ENCODE data around the gene NCAPD2. TPM values are rescaled to one million over a fixed set of nuclear protein-coding genes. Genes with fewer than 3 reads are reported as not detected.

NCAPD2 gene
- total and polyA plus RNA-seq, 2 of the 4 experiments (the other 2 are of a cell fraction): 35.6 to 57.9 TPM

- Histone ChIP-seq H3K27ac (ENCODE audit: insufficient read depth, low read length) (peak overlapping the region; percentile 86), H2BK120ac (ENCODE audit: low read depth, low read length) (peak overlapping the region; percentile 88), H3K4me2 (ENCODE audit: low read depth, low read length) (peak overlapping the region; percentile 24), H4K20me1 (ENCODE audit: insufficient read depth, low read length) (peaks cover 26% of the 10 kb centered on the region; the same call in 1 of the 2 replicates), H3K9me3 (ENCODE audit: control insufficient read depth, insufficient read depth, low read length) (no peaks in the 10 kb centered on the region), H4K5ac (ENCODE audit: low read depth, low read length) (peak overlapping the region; percentile 33), H4K8ac (ENCODE audit: low read depth in 2 of 2, low read length in 2 of 2) (peak overlapping the region; percentile 60 to 80; a peak in 3 of 4 replicates), H2AFZ (replicated peaks; ENCODE audit: low read length, poor library complexity) (peak overlapping the region; percentile 11), H2BK20ac (ENCODE audit: low read depth, low read length) (peak overlapping the region; percentile 74), H3K36me3 (ENCODE audit: control insufficient read depth, insufficient read depth, low read length) (peaks cover 12% of the 10 kb centered on the region), H2BK5ac (ENCODE audit: low read depth, low read length, poor library complexity, severe bottlenecking) (peak overlapping the region; percentile 88), H3K9me1 (ENCODE audit: insufficient read depth, low read length) (peaks cover 26% of the 10 kb centered on the region), H3K9ac (ENCODE audit: low read depth, low read length) (peak overlapping the region; percentile 44), H2AK9ac (replicated peaks; ENCODE audit: low read depth, low read length, poor library complexity) (peak overlapping the region; percentile 90), H3K56ac (ENCODE audit: extremely low read depth, insufficient read depth, low read length) (peak overlapping the region; percentile 36; the same call in 1 of the 2 replicates), H3K4me3 (ENCODE audit: insufficient read depth, low read depth, low read length) (no peak overlapping the region; the same call in 1 of the 2 replicates), H4K91ac (ENCODE audit: insufficient read depth, low read depth, low read length) (peak overlapping the region; percentile 91), H3K23ac (ENCODE audit: low read depth, low read length) (peak overlapping the region; percentile 86), H3K27me3 (ENCODE audit: control insufficient read depth, insufficient read depth, low read length) (no peaks in the 10 kb centered on the region), H3K4me1 (ENCODE audit: control insufficient read depth, insufficient read depth, low read length) (peaks cover 54% of the 10 kb centered on the region), H2BK15ac (ENCODE audit: low read depth, low read length) (peak overlapping the region; percentile 77; the same call in 2 of the 3 replicates), H3K4ac (ENCODE audit: low read depth, low read length) (peak overlapping the region; percentile 98), H3K79me1 (ENCODE audit: low read depth in 1 of 2, low read length in 2 of 2) (peaks cover 29 to 86% of the 10 kb centered on the region in 2 experiments; a peak in 3 of 4 replicates), H3K14ac (replicated peaks; ENCODE audit: low read depth, low read length) (peak overlapping the region; percentile 89), H3K18ac (ENCODE audit: low read depth, low read length) (peak overlapping the region; percentile 72; the same call in 1 of the 2 replicates), H2AK5ac (ENCODE audit: low read depth, low read length) (peak overlapping the region; percentile 99)
- intact Hi-C loops (cut with micrococcal nuclease): loop anchor here (10.0 kb wide), 2 partner anchors 133 to 567 kb away; partner anchors contain the start of gene ZNF384
- DNase-seq: peak; percentile 72
- ATAC-seq (ENCODE audit: low read depth): peak; percentile 3; the same call in 1 of the 2 replicates
- BruUV-seq (replicated peaks): no TSS peak
- no CpG with 5 or more reads among the region's 11 CpGs for WGBS, 2 experiments (ENCODE audit: extremely low coverage in 2 of 2, insufficient read length in 1 of 2)
- TF ChIP-seq RCOR1 (IDR thresholded peaks at IDR 0.05; ENCODE audit: insufficient replicate concordance, low read length) (peak; percentile 34), BHLHE40 (IDR thresholded peaks at IDR 0.05; ENCODE audit: low read depth, low read length) (peak; percentile 44; the same call in 1 of the 2 replicates), MAZ (IDR thresholded peaks at IDR 0.05; ENCODE audit: borderline replicate concordance, low read depth, low read length) (no peak)
- POLR2A ChIA-PET (ENCODE audit: unreplicated experiment): interaction anchor here (1.6 to 5.2 kb wide), 2 partner anchors 11 to 16 kb away, joined by 6 to 48 read pairs; partner anchors contain the start of gene GAPDH
- in situ Hi-C loops (cut with MboI; ENCODE audit: low sequenced_read_pairs): no loop called here
- CTCF ChIA-PET: interaction anchor here (1.9 kb wide), 1 partner anchor 13 kb away, joined by 7 read pairs; no protein-coding TSS in a partner anchor
- dilution Hi-C loops (cut with HindIII; ENCODE audit: low sequenced_read_pairs, unreplicated experiment): no loop called here
Measured at GRCh38 chr12:6551496-6552139, 57.7 kb downstream of the NCAPD2 start.
